WTC11 (cell line): Measurements from ENCODE around the gene LRRC4B.

ENCODE experiments used
- CREM ChIP-seq: sonication (generic); formaldehyde crosslinking; IDR thresholded peaks from 2 replicates; pipeline ENCODE4 v1.8.1; 2022; ENCODE audit warnings: mild to moderate bottlenecking, missing genetic modification reagents, moderate library complexity
- CTCF ChIP-seq: fragments of 200-600 bp; IDR thresholded peaks from 2 replicates; pipeline ENCODE4 v1.8.0; 2022; ENCODE audit warnings: antibody characterized with exemption
- IRF2 ChIP-seq: sonication (generic); formaldehyde crosslinking; IDR thresholded peaks from 2 replicates; pipeline ENCODE4 v1.8.0; 2022; ENCODE audit warnings: low read depth, missing genetic modification reagents, borderline replicate concordance
- MXD4 ChIP-seq: fragments of 250-450 bp; sonication (Bioruptor Pico); IDR thresholded peaks from 2 replicates; pipeline ENCODE4 v1.8.0; 2021; ENCODE audit warnings: mild to moderate bottlenecking, moderate library complexity, borderline replicate concordance
- PREB ChIP-seq: sonication (generic); formaldehyde crosslinking; IDR thresholded peaks from 2 replicates; pipeline ENCODE4 v1.8.1; 2022; ENCODE audit warnings: mild to moderate bottlenecking, missing genetic modification reagents, moderate library complexity, borderline replicate concordance
- ZBTB43 ChIP-seq: sonication (generic); formaldehyde crosslinking; IDR thresholded peaks from 2 replicates; pipeline ENCODE4 v1.8.1; 2023; ENCODE audit warnings: mild to moderate bottlenecking, missing genetic modification reagents
- ZNF232 ChIP-seq: sonication (generic); formaldehyde crosslinking; IDR thresholded peaks from 2 replicates; pipeline ENCODE4 v1.8.0; 2022; ENCODE audit warnings: mild to moderate bottlenecking, missing genetic modification reagents

GRCh38 chr19:50548191-50549058 lies 19.8 kb downstream of the LRRC4B start:
- TF ChIP-seq ZNF232 (CRISPR knock-in tag) (no peak), CTCF (no peak), PREB (no peak), IRF2 (no peak), ZBTB43 (CRISPR knock-in tag) (no peak), CREM (CRISPR knock-in tag) (no peak), MXD4 (CRISPR knock-in tag) (no peak)
